ENCODE measurements around the gene EFNB3. TPM values are rescaled to one million over a fixed set of nuclear protein-coding genes. Genes with fewer than 3 reads are reported as not detected.

Gene EFNB3
- total and polyA plus RNA-seq, 10 of the 15 experiments (the other 5 are each of a cell fraction or from before 2014, with no cell fraction given) = 0.01 to 0.13 (median 0.04) TPM; not detected in 5

DNA sequence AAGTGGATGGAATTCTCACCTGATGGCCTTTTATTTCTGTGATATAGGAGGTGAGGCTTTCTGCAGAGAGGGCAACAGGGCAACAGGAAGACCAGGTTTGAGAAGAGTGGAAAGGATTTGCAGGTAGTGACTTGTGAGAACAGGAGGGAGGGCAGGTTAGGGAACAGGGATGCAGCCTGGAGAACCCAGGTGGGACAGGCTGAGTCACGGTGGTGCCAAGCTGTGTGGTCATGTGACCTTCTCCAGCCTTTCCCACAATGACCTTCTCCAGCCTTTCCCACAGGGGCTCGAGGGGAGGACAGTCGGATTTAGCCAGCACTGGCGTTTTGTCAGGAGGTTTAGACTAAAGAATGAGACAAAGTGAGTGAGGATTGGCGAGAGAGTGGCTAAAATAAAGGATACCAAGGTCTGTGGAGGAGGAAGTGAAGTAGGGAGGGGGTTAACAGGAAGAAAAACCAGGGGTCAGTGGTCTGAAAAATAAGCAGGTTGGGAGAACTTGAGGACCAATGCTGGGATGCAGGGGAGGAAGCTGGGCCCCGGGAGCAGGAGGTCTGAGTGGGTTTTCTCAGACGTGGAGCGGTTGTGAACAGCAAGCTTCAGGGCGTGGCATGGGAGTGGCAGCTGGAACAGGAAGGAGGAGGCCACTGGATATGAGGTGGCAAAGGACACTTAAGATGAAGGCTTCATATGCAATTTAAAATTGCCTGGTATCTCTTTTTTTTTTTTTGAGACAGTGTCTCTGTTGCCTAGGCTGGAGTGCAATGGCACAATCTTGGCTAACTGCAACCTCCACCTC is 50.3 kb downstream of the EFNB3 start:
- Histone ChIP-seq H3K79me2 (ENCODE audit: control insufficient read depth, insufficient read depth, low read length) (no peaks in the 10 kb centered on the region), H3K27ac (ENCODE audit: control insufficient read depth, insufficient read depth) (no peak overlapping the region), H2AFZ (ENCODE audit: control insufficient read depth, low read depth, low read length) (no peak overlapping the region), H4K20me1 (ENCODE audit: control insufficient read depth, insufficient read depth) (no peaks in the 10 kb centered on the region), H3K4me1 (ENCODE audit: control insufficient read depth, insufficient read depth, low read length) (no peaks in the 10 kb centered on the region), H3K9ac (ENCODE audit: control insufficient read depth, insufficient read depth, low read length) (no peak overlapping the region), H3K4me3 (no peak overlapping the region), H3K27me3 (replicated peaks in 1 of 2; ENCODE audit: control insufficient read depth in 2 of 2, insufficient read depth in 2 of 2, low read length in 1 of 2) (no peaks in the 10 kb centered on the region), H3K36me3 (ENCODE audit: control insufficient read depth in 2 of 2, insufficient read depth in 2 of 2, low read length in 1 of 2) (no peaks in the 10 kb centered on the region), H3K9me3 (replicated peaks; ENCODE audit: control insufficient read depth, insufficient read depth, low read length) (no peaks in the 10 kb centered on the region), H3K4me2 (ENCODE audit: control insufficient read depth, insufficient read depth) (no peak overlapping the region)
- FAIRE-seq (no peak), ATAC-seq (no peak), DNase-seq (ENCODE audit: low read depth, low spot score) (no peak)
- TF ChIP-seq EZH2 (IDR thresholded peaks at IDR 0.05; ENCODE audit: borderline replicate concordance, control insufficient read depth, low read depth, low read length) (no peak), SMARCA5 (IDR thresholded peaks at IDR 0.05) (no peak), ZNF207 (IDR thresholded peaks at IDR 0.05; ENCODE audit: borderline replicate concordance) (no peak), RUNX3 (IDR thresholded peaks at IDR 0.05; ENCODE audit: low read length) (no peak), RFX5 (IDR thresholded peaks at IDR 0.05; ENCODE audit: low read depth, low read length) (no peak), HCFC1 (IDR thresholded peaks at IDR 0.05; ENCODE audit: low read length) (no peak), MYB (IDR thresholded peaks at IDR 0.05; ENCODE audit: borderline replicate concordance, low read depth, low read length) (no peak)
- TF ChIP-seq, protein P1, sequence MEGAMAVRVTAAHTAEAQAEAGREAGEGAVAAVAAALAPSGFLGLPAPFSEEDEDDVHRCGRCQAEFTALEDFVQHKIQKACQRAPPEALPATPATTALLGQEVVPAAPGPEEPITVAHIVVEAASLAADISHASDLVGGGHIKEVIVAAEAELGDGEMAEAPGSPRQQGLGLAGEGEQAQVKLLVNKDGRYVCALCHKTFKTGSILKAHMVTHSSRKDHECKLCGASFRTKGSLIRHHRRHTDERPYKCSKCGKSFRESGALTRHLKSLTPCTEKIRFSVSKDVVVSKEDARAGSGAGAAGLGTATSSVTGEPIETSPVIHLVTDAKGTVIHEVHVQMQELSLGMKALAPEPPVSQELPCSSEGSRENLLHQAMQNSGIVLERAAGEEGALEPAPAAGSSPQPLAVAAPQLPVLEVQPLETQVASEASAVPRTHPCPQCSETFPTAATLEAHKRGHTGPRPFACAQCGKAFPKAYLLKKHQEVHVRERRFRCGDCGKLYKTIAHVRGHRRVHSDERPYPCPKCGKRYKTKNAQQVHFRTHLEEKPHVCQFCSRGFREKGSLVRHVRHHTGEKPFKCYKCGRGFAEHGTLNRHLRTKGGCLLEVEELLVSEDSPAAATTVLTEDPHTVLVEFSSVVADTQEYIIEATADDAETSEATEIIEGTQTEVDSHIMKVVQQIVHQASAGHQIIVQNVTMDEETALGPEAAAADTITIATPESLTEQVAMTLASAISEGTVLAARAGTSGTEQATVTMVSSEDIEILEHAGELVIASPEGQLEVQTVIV (IDR thresholded peaks at IDR 0.05; ENCODE audit: borderline replicate concordance, partially characterized antibody) = no peak
- intact Hi-C loops (cut with micrococcal nuclease; ENCODE audit: unreplicated experiment) (no loop called here), in situ Hi-C loops (cut with MboI) (no loop called here)
- ChIA-PET POLR2A (no interaction called here), SMC1A (ENCODE audit: uncharacterized antibody, unreplicated experiment) (interaction anchor here (0.9 kb wide), 1 partner anchor 33 kb away, joined by 3 read pairs; no protein-coding TSS in a partner anchor), CTCF (interaction anchor here (1.4 kb wide), 1 partner anchor 11 kb away, joined by 5 read pairs; no protein-coding TSS in a partner anchor), RAD21 (ENCODE audit: unreplicated experiment) (no interaction called here)
- no TSS peak for BruUV-seq (replicated peaks)
- WGBS (ENCODE audit: insufficient coverage, insufficient replicate concordance, low lambda C conversion rate, missing lambda C conversion rate) = 21% methylated on average over 9 of the region's 9 CpGs
